Measurements from ENCODE around the gene ASB3. TPM values are rescaled to one million over a fixed set of nuclear protein-coding genes. Genes with fewer than 3 reads are reported as not detected.
A peak's percentile ranks its signal among the peaks of the same experiment; 100 is the strongest.

The ASB3 gene
- total and polyA plus RNA-seq, 9 of the 15 experiments (the other 6 are each of a cell fraction or from before 2014, with no cell fraction given), result 13.6 to 35.3 (median 18.7) TPM

GRCh38 chr2:53767405-53768241 lies 19.1 kb downstream of the ASB3 start, which contains the start of gene CHAC2 (continued):
- no peak for TF ChIP-seq E2F8 (IDR thresholded peaks at IDR 0.05; ENCODE audit: low read depth, partially characterized antibody)
- TF ChIP-seq, protein P1, sequence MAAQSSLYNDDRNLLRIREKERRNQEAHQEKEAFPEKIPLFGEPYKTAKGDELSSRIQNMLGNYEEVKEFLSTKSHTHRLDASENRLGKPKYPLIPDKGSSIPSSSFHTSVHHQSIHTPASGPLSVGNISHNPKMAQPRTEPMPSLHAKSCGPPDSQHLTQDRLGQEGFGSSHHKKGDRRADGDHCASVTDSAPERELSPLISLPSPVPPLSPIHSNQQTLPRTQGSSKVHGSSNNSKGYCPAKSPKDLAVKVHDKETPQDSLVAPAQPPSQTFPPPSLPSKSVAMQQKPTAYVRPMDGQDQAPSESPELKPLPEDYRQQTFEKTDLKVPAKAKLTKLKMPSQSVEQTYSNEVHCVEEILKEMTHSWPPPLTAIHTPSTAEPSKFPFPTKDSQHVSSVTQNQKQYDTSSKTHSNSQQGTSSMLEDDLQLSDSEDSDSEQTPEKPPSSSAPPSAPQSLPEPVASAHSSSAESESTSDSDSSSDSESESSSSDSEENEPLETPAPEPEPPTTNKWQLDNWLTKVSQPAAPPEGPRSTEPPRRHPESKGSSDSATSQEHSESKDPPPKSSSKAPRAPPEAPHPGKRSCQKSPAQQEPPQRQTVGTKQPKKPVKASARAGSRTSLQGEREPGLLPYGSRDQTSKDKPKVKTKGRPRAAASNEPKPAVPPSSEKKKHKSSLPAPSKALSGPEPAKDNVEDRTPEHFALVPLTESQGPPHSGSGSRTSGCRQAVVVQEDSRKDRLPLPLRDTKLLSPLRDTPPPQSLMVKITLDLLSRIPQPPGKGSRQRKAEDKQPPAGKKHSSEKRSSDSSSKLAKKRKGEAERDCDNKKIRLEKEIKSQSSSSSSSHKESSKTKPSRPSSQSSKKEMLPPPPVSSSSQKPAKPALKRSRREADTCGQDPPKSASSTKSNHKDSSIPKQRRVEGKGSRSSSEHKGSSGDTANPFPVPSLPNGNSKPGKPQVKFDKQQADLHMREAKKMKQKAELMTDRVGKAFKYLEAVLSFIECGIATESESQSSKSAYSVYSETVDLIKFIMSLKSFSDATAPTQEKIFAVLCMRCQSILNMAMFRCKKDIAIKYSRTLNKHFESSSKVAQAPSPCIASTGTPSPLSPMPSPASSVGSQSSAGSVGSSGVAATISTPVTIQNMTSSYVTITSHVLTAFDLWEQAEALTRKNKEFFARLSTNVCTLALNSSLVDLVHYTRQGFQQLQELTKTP (IDR thresholded peaks at IDR 0.05; ENCODE audit: low read depth in 1 of 2, partially characterized antibody in 2 of 2), result peak in 1 of 2 experiments; percentile 96
- no peak for TF ChIP-seq IRF9 (tag; IDR thresholded peaks at IDR 0.05)
- peak; percentile 40; the same call in 1 of the 2 replicates for TF ChIP-seq ZC3H4 (CRISPR knock-in tag; IDR thresholded peaks at IDR 0.05; ENCODE audit: borderline replicate concordance)
- no peak for TF ChIP-seq MLLT1 (IDR thresholded peaks at IDR 0.05)
- TF ChIP-seq HDAC3 (IDR thresholded peaks at IDR 0.05; ENCODE audit: borderline replicate concordance, partially characterized antibody), result no peak
- TF ChIP-seq POU5F1 (IDR thresholded peaks at IDR 0.05; ENCODE audit: borderline replicate concordance, low read depth, low read length, partially characterized antibody), result no peak
- no peak for TF ChIP-seq ZNF696 (CRISPR knock-in tag; conservative IDR thresholded peaks at IDR 0.05)
- no peak for TF ChIP-seq FUS (optimal IDR thresholded peaks at IDR 0.05; ENCODE audit: low read depth, low read length)
- TF ChIP-seq ZBTB49 (CRISPR knock-in tag; IDR thresholded peaks at IDR 0.05; ENCODE audit: borderline replicate concordance), result no peak
- peak; percentile 45 for TF ChIP-seq HMBOX1 (IDR thresholded peaks at IDR 0.05)
- 0 out of 4 replicates have a peak, but pooled peaks have one; percentile 17 to 53 for TF ChIP-seq TEAD1 (CRISPR knock-in tag; IDR thresholded peaks at IDR 0.05)
